ENCODE results near the gene TMEM169.

DNA sequence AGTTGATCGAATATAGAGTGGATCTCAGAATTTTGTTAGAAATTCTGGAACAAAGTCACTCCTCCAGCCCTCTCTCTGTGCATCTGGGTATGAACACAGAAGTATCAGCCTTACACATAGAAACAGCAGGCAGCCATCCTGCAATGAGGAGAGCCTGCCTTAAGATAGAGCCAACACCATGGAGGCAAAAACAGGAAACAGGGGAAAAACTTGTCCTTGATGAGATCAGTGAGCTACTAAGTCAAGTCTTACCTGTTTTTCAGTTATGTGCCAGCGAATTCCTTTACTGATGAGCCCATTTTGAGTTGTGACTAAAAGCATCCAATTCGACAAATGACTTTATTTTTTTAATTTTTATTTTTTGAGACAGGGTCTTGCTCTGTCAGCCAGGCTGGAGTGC, 41.8 kb upstream of the TMEM169 start:
- TF ChIP-seq, protein P1, sequence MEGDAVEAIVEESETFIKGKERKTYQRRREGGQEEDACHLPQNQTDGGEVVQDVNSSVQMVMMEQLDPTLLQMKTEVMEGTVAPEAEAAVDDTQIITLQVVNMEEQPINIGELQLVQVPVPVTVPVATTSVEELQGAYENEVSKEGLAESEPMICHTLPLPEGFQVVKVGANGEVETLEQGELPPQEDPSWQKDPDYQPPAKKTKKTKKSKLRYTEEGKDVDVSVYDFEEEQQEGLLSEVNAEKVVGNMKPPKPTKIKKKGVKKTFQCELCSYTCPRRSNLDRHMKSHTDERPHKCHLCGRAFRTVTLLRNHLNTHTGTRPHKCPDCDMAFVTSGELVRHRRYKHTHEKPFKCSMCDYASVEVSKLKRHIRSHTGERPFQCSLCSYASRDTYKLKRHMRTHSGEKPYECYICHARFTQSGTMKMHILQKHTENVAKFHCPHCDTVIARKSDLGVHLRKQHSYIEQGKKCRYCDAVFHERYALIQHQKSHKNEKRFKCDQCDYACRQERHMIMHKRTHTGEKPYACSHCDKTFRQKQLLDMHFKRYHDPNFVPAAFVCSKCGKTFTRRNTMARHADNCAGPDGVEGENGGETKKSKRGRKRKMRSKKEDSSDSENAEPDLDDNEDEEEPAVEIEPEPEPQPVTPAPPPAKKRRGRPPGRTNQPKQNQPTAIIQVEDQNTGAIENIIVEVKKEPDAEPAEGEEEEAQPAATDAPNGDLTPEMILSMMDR (IDR thresholded peaks at IDR 0.05) = no peak
- no peak for TF ChIP-seq POLR2A (IDR thresholded peaks at IDR 0.05)

Measured in thyroid gland (tissue), 4 donors.